HCT116 (cell line): ENCODE results near the gene NECAB2.

ENCODE experiments used
- ELF1 ChIP-seq: IDR thresholded peaks from 2 replicates; pipeline ENCODE4 v1.6.1; 2012; ENCODE audit warnings: low read depth, borderline replicate concordance
- TF ChIP-seq, protein P1 (sequence below), 3 experiments: fragments of 200-600 bp in 1 of 3; sonication (generic) in 1 of 3; IDR thresholded peaks in 2 of 3; conservative IDR thresholded peaks in 1 of 3; 2 replicates each; pipeline ENCODE4 v1.5.1; 2012 to 2017; ENCODE audit warnings: low read depth in 2 of 3, low read length in 2 of 3, antibody characterized with exemption in 1 of 3, borderline replicate concordance in 1 of 3, control low read depth in 1 of 3, mild to moderate bottlenecking in 1 of 3, mixed read lengths in 1 of 3, mixed run types in 1 of 3, moderate library complexity in 1 of 3; ENCODE audit not compliant: insufficient read depth in 1 of 3

DNA sequence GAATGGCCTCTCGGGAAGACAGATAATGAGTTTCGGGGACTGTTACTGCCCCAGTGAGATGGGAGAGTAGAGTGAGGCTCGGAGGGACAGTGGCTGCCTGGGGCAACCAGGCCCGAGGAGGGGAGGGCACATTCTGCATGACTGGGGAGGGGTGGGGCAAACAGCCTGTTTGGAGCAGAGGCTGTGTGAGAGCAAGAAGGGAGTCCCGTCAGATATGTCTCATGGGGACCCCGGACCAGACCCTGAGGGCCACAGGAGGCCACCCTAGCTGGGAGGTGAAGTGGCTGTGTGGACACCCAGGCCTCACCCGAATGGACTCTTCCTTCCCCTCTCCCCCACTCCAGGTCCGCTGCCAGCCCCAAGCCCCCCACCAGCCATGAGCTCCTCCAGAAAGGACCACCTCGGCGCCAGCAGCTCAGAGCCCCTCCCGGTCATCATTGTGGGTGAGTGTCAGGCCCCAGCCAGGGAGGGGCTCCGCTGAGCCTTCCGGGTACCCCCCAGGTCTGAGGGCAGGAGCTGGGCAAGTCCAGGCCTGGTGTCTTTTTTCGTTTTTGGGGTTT lies 10.7 kb upstream of the NECAB2 start:
- TF ChIP-seq, protein P1, sequence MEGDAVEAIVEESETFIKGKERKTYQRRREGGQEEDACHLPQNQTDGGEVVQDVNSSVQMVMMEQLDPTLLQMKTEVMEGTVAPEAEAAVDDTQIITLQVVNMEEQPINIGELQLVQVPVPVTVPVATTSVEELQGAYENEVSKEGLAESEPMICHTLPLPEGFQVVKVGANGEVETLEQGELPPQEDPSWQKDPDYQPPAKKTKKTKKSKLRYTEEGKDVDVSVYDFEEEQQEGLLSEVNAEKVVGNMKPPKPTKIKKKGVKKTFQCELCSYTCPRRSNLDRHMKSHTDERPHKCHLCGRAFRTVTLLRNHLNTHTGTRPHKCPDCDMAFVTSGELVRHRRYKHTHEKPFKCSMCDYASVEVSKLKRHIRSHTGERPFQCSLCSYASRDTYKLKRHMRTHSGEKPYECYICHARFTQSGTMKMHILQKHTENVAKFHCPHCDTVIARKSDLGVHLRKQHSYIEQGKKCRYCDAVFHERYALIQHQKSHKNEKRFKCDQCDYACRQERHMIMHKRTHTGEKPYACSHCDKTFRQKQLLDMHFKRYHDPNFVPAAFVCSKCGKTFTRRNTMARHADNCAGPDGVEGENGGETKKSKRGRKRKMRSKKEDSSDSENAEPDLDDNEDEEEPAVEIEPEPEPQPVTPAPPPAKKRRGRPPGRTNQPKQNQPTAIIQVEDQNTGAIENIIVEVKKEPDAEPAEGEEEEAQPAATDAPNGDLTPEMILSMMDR (IDR thresholded peaks at IDR 0.05 in 2 of 3, conservative IDR thresholded peaks at IDR 0.05 in 1 of 3; ENCODE audit: borderline replicate concordance in 1 of 3, insufficient read depth in 1 of 3, low read depth in 2 of 3, low read length in 2 of 3), result no peak
- TF ChIP-seq ELF1, result no peak
